ENCODE results near the gene DCHS2.

GRCh38 chr4:154427149-154427548 lies 64.5 kb downstream of the DCHS2 start:
- TF ChIP-seq, protein P1, sequence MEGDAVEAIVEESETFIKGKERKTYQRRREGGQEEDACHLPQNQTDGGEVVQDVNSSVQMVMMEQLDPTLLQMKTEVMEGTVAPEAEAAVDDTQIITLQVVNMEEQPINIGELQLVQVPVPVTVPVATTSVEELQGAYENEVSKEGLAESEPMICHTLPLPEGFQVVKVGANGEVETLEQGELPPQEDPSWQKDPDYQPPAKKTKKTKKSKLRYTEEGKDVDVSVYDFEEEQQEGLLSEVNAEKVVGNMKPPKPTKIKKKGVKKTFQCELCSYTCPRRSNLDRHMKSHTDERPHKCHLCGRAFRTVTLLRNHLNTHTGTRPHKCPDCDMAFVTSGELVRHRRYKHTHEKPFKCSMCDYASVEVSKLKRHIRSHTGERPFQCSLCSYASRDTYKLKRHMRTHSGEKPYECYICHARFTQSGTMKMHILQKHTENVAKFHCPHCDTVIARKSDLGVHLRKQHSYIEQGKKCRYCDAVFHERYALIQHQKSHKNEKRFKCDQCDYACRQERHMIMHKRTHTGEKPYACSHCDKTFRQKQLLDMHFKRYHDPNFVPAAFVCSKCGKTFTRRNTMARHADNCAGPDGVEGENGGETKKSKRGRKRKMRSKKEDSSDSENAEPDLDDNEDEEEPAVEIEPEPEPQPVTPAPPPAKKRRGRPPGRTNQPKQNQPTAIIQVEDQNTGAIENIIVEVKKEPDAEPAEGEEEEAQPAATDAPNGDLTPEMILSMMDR (IDR thresholded peaks at IDR 0.05; ENCODE audit: poor library complexity): no peak
- no peak for TF ChIP-seq EZH2 (IDR thresholded peaks at IDR 0.05; ENCODE audit: borderline replicate concordance)
